Measurements from ENCODE around the gene KRT25. TPM values are rescaled to one million over a fixed set of nuclear protein-coding genes. Genes with fewer than 3 reads are reported as not detected.

The KRT25 gene
- polyA plus RNA-seq, 1 donor from 2014 or later: 0.19 TPM

- no peaks in the 10 kb centered on the region for H3K27me3 ChIP-seq (ENCODE audit: insufficient read depth, low read depth, low read length)
- no peaks in the 10 kb centered on the region for H4K20me1 ChIP-seq (ENCODE audit: insufficient read depth)
- no peak overlapping the region for H3K4me3 ChIP-seq (ENCODE audit: low read length)
- H3K4me2 ChIP-seq (ENCODE audit: low read length): no peak overlapping the region
- H2AFZ ChIP-seq (ENCODE audit: low read depth, low read length): no peak overlapping the region
- TF ChIP-seq POLR2AphosphoS5 (IDR thresholded peaks at IDR 0.05) (no peak), RAD21 (conservative IDR thresholded peaks at IDR 0.05) (no peak), CTCF (IDR thresholded peaks at IDR 0.05; ENCODE audit: poor library complexity, severe bottlenecking) (no peak), MXI1 (conservative IDR thresholded peaks at IDR 0.05; ENCODE audit: poor library complexity, severe bottlenecking) (no peak), SMC3 (conservative IDR thresholded peaks at IDR 0.05; ENCODE audit: poor library complexity) (no peak), EP300 (conservative IDR thresholded peaks at IDR 0.05; ENCODE audit: poor library complexity, severe bottlenecking) (no peak), TAF1 (IDR thresholded peaks at IDR 0.05; ENCODE audit: low read depth) (no peak), EZH2 (IDR thresholded peaks at IDR 0.05; ENCODE audit: borderline replicate concordance, insufficient read depth, low read length, poor library complexity, severe bottlenecking) (no peak), REST (IDR thresholded peaks at IDR 0.05; ENCODE audit: borderline replicate concordance) (no peak)
- H3K9ac ChIP-seq (ENCODE audit: low read length): no peak overlapping the region
- no peak overlapping the region for H3K27ac ChIP-seq (ENCODE audit: low read length)
- no peaks in the 10 kb centered on the region for H3K36me3 ChIP-seq (ENCODE audit: insufficient read depth, low read length)
- H3K9me2 ChIP-seq (ENCODE audit: insufficient read depth, low read length): no peaks in the 10 kb centered on the region
- no peaks in the 10 kb centered on the region for H3K79me2 ChIP-seq (replicated peaks; ENCODE audit: insufficient read depth, low read length)
- H3K9me3 ChIP-seq (ENCODE audit: low read length): no peaks in the 10 kb centered on the region
- H3F3A ChIP-seq (ENCODE audit: insufficient read depth, low read length, poor library complexity, severe bottlenecking): no peaks in the 10 kb centered on the region
Measured at GRCh38 chr17:40778461-40778860, 23.3 kb upstream of the KRT25 start.

- no peaks in the 10 kb centered on the region for H3K27me3 ChIP-seq (ENCODE audit: insufficient read depth, low read depth, low read length)
- no peak overlapping the region for H3K9ac ChIP-seq (ENCODE audit: low read length)
- H3F3A ChIP-seq (ENCODE audit: insufficient read depth, low read length, poor library complexity, severe bottlenecking): no peaks in the 10 kb centered on the region
- no peak overlapping the region for H3K27ac ChIP-seq (ENCODE audit: low read length)
- H3K4me3 ChIP-seq (ENCODE audit: low read length): no peak overlapping the region
- TF ChIP-seq CTCF (IDR thresholded peaks at IDR 0.05; ENCODE audit: poor library complexity, severe bottlenecking) (no peak), RAD21 (conservative IDR thresholded peaks at IDR 0.05) (no peak), EZH2 (IDR thresholded peaks at IDR 0.05; ENCODE audit: borderline replicate concordance, insufficient read depth, low read length, poor library complexity, severe bottlenecking) (no peak), REST (IDR thresholded peaks at IDR 0.05; ENCODE audit: borderline replicate concordance) (no peak), SMC3 (conservative IDR thresholded peaks at IDR 0.05; ENCODE audit: poor library complexity) (no peak), EP300 (conservative IDR thresholded peaks at IDR 0.05; ENCODE audit: poor library complexity, severe bottlenecking) (no peak), TAF1 (IDR thresholded peaks at IDR 0.05; ENCODE audit: low read depth) (no peak), MXI1 (conservative IDR thresholded peaks at IDR 0.05; ENCODE audit: poor library complexity, severe bottlenecking) (no peak), POLR2AphosphoS5 (IDR thresholded peaks at IDR 0.05) (no peak)
- H3K9me2 ChIP-seq (ENCODE audit: insufficient read depth, low read length): no peaks in the 10 kb centered on the region
- no peaks in the 10 kb centered on the region for H4K20me1 ChIP-seq (ENCODE audit: insufficient read depth)
- H2AFZ ChIP-seq (ENCODE audit: low read depth, low read length): no peak overlapping the region
- no peaks in the 10 kb centered on the region for H3K36me3 ChIP-seq (ENCODE audit: insufficient read depth, low read length)
- no peaks in the 10 kb centered on the region for H3K79me2 ChIP-seq (replicated peaks; ENCODE audit: insufficient read depth, low read length)
- H3K4me2 ChIP-seq (ENCODE audit: low read length): no peak overlapping the region
- no peaks in the 10 kb centered on the region for H3K9me3 ChIP-seq (ENCODE audit: low read length)
Measured at GRCh38 chr17:40777971-40778370, 22.8 kb upstream of the KRT25 start.
